SU-DHL-6 (cell line): ENCODE data around the gene SLC40A1.

Experiments
- CTCF ChIP-seq: fragments of 200-600 bp; sonication (generic); IDR thresholded peaks from one replicate; pipeline ENCODE4 v1.5.1; 2017; ENCODE audit warnings: antibody characterized with exemption, mild to moderate bottlenecking, low read length, moderate library complexity; ENCODE audit not compliant: insufficient read depth, poor library complexity, severe bottlenecking
- EZH2phosphoT487 ChIP-seq: fragments of 200-600 bp; sonication (generic), shearing (Covaris generic); conservative IDR thresholded peaks from 2 replicates; pipeline ENCODE4 v1.6.1; 2018; ENCODE audit warnings: mild to moderate bottlenecking, antibody characterized with exemption, low read length, moderate library complexity, mixed read lengths

- TF ChIP-seq CTCF (no peak), EZH2phosphoT487 (no peak)
Measured at GRCh38 chr2:189530965-189531637, 49.5 kb downstream of the SLC40A1 start.
